Measurements from ENCODE around the gene COL6A1.

The COL6A1 gene

DNA sequence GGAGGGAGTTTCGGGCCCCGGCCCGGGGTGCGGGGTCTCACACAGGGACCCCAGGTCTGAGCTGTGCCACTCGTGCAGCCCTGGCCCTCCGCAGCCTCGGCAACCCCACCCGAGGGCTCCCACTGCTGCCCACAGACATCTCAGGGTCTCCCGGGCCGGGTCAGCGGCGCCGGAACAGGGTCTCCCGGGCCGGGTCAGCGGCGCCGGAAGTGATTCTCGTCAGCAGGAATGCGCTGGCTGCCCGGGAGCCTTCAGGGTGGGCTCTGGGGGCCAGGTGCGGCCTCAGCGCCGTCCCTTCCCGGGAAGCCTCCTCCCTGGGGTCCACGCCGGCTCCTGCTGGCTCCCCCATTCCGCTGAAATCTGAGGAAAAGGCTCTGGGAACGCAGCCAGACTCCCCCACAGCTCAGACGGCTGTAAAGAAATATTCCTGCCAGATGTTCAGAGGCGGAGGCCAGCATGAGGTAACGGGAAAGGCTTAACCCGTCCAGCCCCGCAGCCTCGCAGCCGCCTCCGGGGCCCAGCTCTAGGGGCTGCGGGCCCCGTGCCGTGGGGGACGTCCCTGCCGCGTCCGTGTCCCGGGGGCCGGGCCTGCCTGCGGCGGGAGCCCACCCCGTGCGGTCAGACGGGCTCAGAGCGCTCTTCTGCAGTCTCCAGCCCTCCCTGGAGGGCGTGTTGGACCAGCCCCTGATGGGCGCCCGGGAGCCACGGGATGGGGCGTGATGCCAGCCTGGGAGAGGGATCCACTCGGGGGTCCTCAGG, 8.7 kb upstream of the COL6A1 start:
- TF ChIP-seq, protein P1, sequence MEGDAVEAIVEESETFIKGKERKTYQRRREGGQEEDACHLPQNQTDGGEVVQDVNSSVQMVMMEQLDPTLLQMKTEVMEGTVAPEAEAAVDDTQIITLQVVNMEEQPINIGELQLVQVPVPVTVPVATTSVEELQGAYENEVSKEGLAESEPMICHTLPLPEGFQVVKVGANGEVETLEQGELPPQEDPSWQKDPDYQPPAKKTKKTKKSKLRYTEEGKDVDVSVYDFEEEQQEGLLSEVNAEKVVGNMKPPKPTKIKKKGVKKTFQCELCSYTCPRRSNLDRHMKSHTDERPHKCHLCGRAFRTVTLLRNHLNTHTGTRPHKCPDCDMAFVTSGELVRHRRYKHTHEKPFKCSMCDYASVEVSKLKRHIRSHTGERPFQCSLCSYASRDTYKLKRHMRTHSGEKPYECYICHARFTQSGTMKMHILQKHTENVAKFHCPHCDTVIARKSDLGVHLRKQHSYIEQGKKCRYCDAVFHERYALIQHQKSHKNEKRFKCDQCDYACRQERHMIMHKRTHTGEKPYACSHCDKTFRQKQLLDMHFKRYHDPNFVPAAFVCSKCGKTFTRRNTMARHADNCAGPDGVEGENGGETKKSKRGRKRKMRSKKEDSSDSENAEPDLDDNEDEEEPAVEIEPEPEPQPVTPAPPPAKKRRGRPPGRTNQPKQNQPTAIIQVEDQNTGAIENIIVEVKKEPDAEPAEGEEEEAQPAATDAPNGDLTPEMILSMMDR (IDR thresholded peaks at IDR 0.05; ENCODE audit: low read depth, low read length): no peak
- TF ChIP-seq EZH2phosphoT487 (IDR thresholded peaks at IDR 0.05; ENCODE audit: low read depth): no peak
- Histone ChIP-seq H3K27ac (ENCODE audit: low read length) (no peak overlapping the region), H3K4me1 (ENCODE audit: low read length) (no peaks in the 10 kb centered on the region), H3K9ac (ENCODE audit: low read length) (no peak overlapping the region), H3K27me3 (ENCODE audit: low read depth, low read length) (no peaks in the 10 kb centered on the region), H2AFZ (ENCODE audit: low read depth, low read length) (no peak overlapping the region), H3K79me2 (ENCODE audit: low read length) (no peaks in the 10 kb centered on the region), H3K4me2 (ENCODE audit: low read length) (no peak overlapping the region), H4K20me1 (ENCODE audit: insufficient read depth, low read length) (no peaks in the 10 kb centered on the region), H3K9me3 (ENCODE audit: insufficient read depth, low read length) (no peaks in the 10 kb centered on the region), H3K4me3 (ENCODE audit: low read length) (no peak overlapping the region), H3K36me3 (replicated peaks; ENCODE audit: low read depth, low read length) (no peaks in the 10 kb centered on the region)

DNA sequence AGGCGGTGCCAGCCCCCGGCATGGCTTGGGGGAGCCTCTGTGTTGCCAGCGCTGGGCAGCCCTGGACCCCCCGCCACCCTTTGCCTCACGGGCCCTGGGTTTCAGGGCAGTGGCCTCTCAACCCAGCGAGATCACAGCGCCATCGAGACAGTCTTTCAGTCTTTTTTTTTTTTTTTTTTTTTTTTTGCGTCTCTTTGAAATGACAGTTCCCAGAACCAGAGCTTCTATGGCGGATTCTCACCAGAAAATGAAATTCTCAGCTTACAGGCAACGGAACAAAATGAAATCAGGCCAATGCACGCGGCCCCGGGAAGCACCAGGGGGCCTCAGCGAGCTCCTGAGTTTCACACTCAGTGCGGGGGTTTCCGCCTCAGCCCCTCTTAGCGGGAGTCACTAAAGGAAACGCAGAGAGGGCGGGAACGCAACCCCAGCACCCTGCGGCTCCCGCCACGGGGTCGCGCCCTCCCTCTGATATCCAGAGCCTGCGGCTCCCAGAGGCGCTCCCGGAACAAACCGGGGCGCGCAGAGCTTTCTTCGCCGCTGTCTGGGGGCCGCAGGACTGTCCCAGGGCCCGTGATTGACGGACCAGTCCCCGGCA, 8.0 kb upstream of the COL6A1 start:
- no peaks in the 10 kb centered on the region for H3K9me3 ChIP-seq (ENCODE audit: insufficient read depth, low read length)
- H3K79me2 ChIP-seq (ENCODE audit: low read length): no peaks in the 10 kb centered on the region
- H2AFZ ChIP-seq (ENCODE audit: low read depth, low read length): no peak overlapping the region
- no peaks in the 10 kb centered on the region for H3K36me3 ChIP-seq (replicated peaks; ENCODE audit: low read depth, low read length)
- no peak overlapping the region for H3K9ac ChIP-seq (ENCODE audit: low read length)
- no peaks in the 10 kb centered on the region for H3K27me3 ChIP-seq (ENCODE audit: low read depth, low read length)
- H3K27ac ChIP-seq (ENCODE audit: low read length): no peak overlapping the region
- H3K4me1 ChIP-seq (ENCODE audit: low read length): no peaks in the 10 kb centered on the region
- TF ChIP-seq, protein P1 (IDR thresholded peaks at IDR 0.05; ENCODE audit: low read depth, low read length): no peak
- no peak for TF ChIP-seq EZH2phosphoT487 (IDR thresholded peaks at IDR 0.05; ENCODE audit: low read depth)
- no peak overlapping the region for H3K4me2 ChIP-seq (ENCODE audit: low read length)
- no peak overlapping the region for H3K4me3 ChIP-seq (ENCODE audit: low read length)
- H4K20me1 ChIP-seq (ENCODE audit: insufficient read depth, low read length): no peaks in the 10 kb centered on the region

DNA sequence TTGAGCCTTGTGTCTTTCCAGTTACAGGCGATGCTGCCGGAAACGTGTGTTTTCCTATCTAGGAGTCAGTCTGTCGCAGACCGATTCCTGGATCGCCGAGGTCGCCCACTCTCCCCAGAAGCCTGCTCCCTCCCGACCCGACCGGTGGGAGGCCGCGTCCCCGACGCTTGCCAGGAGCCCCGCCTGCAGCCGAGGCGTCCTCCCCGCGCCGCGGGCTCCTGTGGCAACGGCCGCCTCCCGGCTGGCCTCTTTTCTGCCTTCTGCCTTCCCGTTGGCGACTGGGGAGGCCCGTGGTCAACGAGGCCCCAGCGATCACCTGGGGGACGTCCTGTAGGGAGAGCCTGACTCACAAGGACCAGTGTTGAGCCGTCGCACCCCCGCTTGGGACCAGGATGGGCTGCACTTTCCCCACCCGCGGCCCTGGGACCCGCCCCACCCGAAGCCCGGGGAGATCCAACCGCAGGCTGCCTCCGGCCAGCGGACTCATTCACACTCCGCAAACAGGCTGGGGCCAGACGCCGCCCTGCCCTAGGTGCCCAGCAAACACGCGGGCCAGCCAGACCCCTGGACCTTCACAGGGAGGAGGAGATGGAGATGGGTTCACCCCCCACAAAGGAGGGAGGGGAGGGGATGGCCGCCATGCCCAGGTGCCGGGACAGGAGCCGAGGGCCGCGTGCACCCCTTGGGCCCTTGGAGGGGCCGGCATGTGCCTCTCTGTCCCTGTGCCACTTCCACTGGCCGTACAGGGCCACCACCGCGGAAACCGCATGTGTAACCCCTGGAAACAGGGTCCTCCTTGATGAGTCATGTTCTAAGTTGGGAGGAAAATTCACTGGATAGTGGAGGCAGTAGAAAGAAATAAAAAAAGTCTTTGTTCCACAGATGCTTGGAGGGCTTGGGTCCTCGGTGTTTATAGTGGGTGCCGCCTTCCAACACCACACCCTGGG, 7.2 kb upstream of the COL6A1 start:
- Histone ChIP-seq H3K9ac (ENCODE audit: low read length) (no peak overlapping the region), H2AFZ (ENCODE audit: low read depth, low read length) (no peak overlapping the region), H3K4me2 (ENCODE audit: low read length) (no peak overlapping the region), H3K27ac (ENCODE audit: low read length) (no peak overlapping the region), H3K36me3 (replicated peaks; ENCODE audit: low read depth, low read length) (no peaks in the 10 kb centered on the region), H3K9me3 (ENCODE audit: insufficient read depth, low read length) (no peaks in the 10 kb centered on the region), H3K4me1 (ENCODE audit: low read length) (no peaks in the 10 kb centered on the region), H3K27me3 (ENCODE audit: low read depth, low read length) (no peaks in the 10 kb centered on the region), H3K79me2 (ENCODE audit: low read length) (no peaks in the 10 kb centered on the region), H4K20me1 (ENCODE audit: insufficient read depth, low read length) (no peaks in the 10 kb centered on the region), H3K4me3 (ENCODE audit: low read length) (no peak overlapping the region)
- TF ChIP-seq EZH2phosphoT487 (IDR thresholded peaks at IDR 0.05; ENCODE audit: low read depth): no peak
- TF ChIP-seq, protein P1 (IDR thresholded peaks at IDR 0.05; ENCODE audit: low read depth, low read length): no peak

Data from OCI-LY3 (cell line).